Heart left ventricle (tissue), 13 donors: Measurements from ENCODE around the gene MYCBP2.

ENCODE experiments used
- POLR2A ChIP-seq, 2 donors: fragments of 450-650 bp; IDR thresholded peaks; one replicate each; pipeline ENCODE4 v1.6.1; 2017; ENCODE audit warnings: antibody characterized with exemption in 2 of 2, mild to moderate bottlenecking in 2 of 2, moderate library complexity in 2 of 2
- TF ChIP-seq, protein P1 (sequence below), 12 donors: fragments of 200-600 bp; sonication (generic) in 4 of 12; IDR thresholded peaks; one replicate each; pipeline versions ENCODE4 v1.5.0 to v1.8.0; 2018 to 2022; ENCODE audit warnings: antibody characterized with exemption in 12 of 12, mild to moderate bottlenecking in 5 of 12
- donor health status: ischemic (EF 13 %, LVEDD 7.1; RV severe dilation, severe dysfunction).
- donor health status: DM: no; HTN: yes; CAD: no.
- donor health status: DM: no; HTN: no; CAD: no.
- donor health status: ischemic (EF 25% LVEDD 6.9; RV normal size, moderate dysfunction).
- donor health status: ischemic (EF 25% LVEDD 5.7; RV mildly dilated, moderate dysfunction).
- donor health status: ischemic (EF 35%, LVEDD 5.7; RV mildly dilated, moderate dysfunction).
- donor health status: nonischemic (EF 11% LVEDD 7.7; RV severe dilation, severe dysfunction).
- donor health status: DM: yes; HTN: yes; CAD: no.
- donor health status: PGD.
- donor health status: ischemic (EF 29% LVEDD 5.4; RV normal size, mild dysfunction).
- donor health status: nonischemic (EF 23%, LVEDD 6.1; RV moderate dilation, normal function).

- TF ChIP-seq POLR2A (IDR thresholded peaks at IDR 0.05), result no peak
- TF ChIP-seq, protein P1, sequence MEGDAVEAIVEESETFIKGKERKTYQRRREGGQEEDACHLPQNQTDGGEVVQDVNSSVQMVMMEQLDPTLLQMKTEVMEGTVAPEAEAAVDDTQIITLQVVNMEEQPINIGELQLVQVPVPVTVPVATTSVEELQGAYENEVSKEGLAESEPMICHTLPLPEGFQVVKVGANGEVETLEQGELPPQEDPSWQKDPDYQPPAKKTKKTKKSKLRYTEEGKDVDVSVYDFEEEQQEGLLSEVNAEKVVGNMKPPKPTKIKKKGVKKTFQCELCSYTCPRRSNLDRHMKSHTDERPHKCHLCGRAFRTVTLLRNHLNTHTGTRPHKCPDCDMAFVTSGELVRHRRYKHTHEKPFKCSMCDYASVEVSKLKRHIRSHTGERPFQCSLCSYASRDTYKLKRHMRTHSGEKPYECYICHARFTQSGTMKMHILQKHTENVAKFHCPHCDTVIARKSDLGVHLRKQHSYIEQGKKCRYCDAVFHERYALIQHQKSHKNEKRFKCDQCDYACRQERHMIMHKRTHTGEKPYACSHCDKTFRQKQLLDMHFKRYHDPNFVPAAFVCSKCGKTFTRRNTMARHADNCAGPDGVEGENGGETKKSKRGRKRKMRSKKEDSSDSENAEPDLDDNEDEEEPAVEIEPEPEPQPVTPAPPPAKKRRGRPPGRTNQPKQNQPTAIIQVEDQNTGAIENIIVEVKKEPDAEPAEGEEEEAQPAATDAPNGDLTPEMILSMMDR (IDR thresholded peaks at IDR 0.05), result no peak
These were observed 142.4 kb downstream of the MYCBP2 start for GRCh38 chr13:77184455-77184854.
